NB4 (cell line): ENCODE data around the gene APIP.

ENCODE experiments used
- DNase-seq: peaks from one replicate; pipeline ENCODE4 v3.0.0; 2010; ENCODE audit warnings: low read depth
- H3K4me3 ChIP-seq: one replicate; pipeline ENCODE4 v1.5.1; 2011; ENCODE audit warnings: mild to moderate bottlenecking, low read depth, low read length, moderate library complexity
- CTCF ChIP-seq: IDR thresholded peaks from one replicate; pipeline ENCODE4 v1.5.1; 2012; ENCODE audit warnings: low read depth, low read length
- MAX ChIP-seq: IDR thresholded peaks from 2 replicates; pipeline ENCODE4 v1.6.1; 2011; ENCODE audit warnings: low read depth, low read length
- MYC ChIP-seq: IDR thresholded peaks from 2 replicates; pipeline ENCODE4 v1.6.1; 2011; ENCODE audit warnings: low read depth, low read length
- POLR2A ChIP-seq: IDR thresholded peaks from 2 replicates; pipeline ENCODE4 v1.6.1; 2011; ENCODE audit warnings: mild to moderate bottlenecking; ENCODE audit not compliant: insufficient read length; ENCODE audit errors: extremely low read depth

Gene APIP

GRCh38 chr11:34887260-34887659 is 28.9 kb downstream of the APIP start:
- H3K4me3 ChIP-seq: no peak overlapping the region
- DNase-seq: no peak
- TF ChIP-seq POLR2A: no peak

GRCh38 chr11:34886609-34887008 is 29.6 kb downstream of the APIP start:
- TF ChIP-seq MYC (no peak), CTCF (no peak), MAX (no peak)
- no peak for DNase-seq
- no peak overlapping the region for H3K4me3 ChIP-seq

- DNase-seq: no peak
- TF ChIP-seq MAX: no peak
- TF ChIP-seq CTCF: no peak
- TF ChIP-seq MYC: no peak
- no peak for TF ChIP-seq POLR2A
These were observed 34.3 kb downstream of the APIP start for GRCh38 chr11:34881900-34882299.

GRCh38 chr11:34877375-34877975 is 38.7 kb downstream of the APIP start:
- no peak for DNase-seq
- no peak for TF ChIP-seq MAX
- TF ChIP-seq CTCF: no peak
- no peak for TF ChIP-seq POLR2A
- no peak for TF ChIP-seq MYC
- H3K4me3 ChIP-seq: no peak overlapping the region

More at GRCh38 chr11:34881900-34882299, 34.3 kb downstream of the APIP start:
- H3K4me3 ChIP-seq: no peak overlapping the region

GRCh38 chr11:34874202-34874601 is 42.0 kb downstream of the APIP start:
- H3K4me3 ChIP-seq: no peak overlapping the region
- no peak for TF ChIP-seq CTCF
- no peak for TF ChIP-seq MAX
- TF ChIP-seq MYC: no peak
- TF ChIP-seq POLR2A: no peak
- DNase-seq: no peak

GRCh38 chr11:34870548-34871196 is 45.5 kb downstream of the APIP start:
- no peak overlapping the region for H3K4me3 ChIP-seq
- TF ChIP-seq CTCF (no peak), MYC (no peak), MAX (no peak), POLR2A (no peak)
- DNase-seq: no peak
